ENCODE measurements around the gene SLC25A12. TPM values are rescaled to one million over a fixed set of nuclear protein-coding genes. Genes with fewer than 3 reads are reported as not detected.

The SLC25A12 gene
- total RNA-seq: 26.8 and 29.8 TPM in 2 replicates

DNA sequence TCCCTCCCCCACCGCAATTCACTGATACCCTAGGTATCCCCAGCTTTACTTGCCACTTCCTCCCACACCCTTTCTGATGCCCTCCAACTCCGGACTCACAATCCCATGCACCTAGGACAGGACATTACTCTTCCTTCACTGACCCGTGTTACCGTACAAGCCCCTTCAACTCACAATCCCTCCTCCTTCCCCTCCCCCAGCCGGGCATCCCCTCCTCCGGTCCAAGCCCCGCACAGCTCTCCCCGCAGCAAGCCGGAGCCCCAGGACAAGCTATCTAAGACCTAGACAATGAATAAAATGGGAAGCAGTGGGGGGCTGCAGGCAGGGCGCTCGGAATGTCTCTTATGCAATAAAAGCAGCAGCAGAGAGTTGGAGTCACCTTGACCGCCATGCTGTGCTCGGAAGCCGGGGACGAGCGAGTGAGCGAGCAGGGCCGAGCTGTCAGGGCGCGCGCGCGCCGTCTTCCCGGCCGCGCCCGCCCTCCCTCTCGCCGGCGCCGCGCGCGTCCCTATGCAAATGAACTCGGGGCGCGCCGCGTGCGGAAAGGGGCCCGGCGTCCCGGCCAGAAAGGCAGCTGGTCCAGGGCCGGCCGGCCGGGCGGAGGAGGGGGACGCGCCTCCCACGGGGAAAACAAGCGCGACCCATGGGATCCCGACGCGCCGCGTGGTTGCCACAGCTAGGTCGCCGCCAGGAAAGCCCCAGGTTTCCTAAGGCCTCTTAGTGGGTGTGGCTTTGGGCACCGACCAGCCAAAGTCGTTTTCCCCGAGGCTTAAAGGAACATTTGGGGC, at the start of gene SLC25A12:
Gene SLC25A12 (minus strand): TSS at position 421 of the 788 bp plus-strand sequence. CDS start 30 bp downstream, at position 391.
- Histone ChIP-seq H3K9me3 (ENCODE audit: low read depth, low read length) (no peaks in the 10 kb centered on the region), H3K27ac (ENCODE audit: low read depth, low read length) (peak within 1 kb of the TSS; percentile 67), H2AFZ (ENCODE audit: low read length) (peak within 1 kb of the TSS; percentile 98), H3K4me2 (ENCODE audit: insufficient read depth, low read length) (peak within 1 kb of the TSS; percentile 87), H3K4me1 (ENCODE audit: insufficient read depth, low read length) (peaks cover 19% of the 10 kb centered on the region), H3K4me3 (ENCODE audit: insufficient read depth, low read length) (peak within 1 kb of the TSS; percentile 95), H3K27me3 (ENCODE audit: insufficient read depth, low read length) (no peaks in the 10 kb centered on the region), H3K36me3 (ENCODE audit: insufficient read depth, low read length) (no peaks in the 10 kb centered on the region), H4K20me1 (ENCODE audit: insufficient read depth, low read length) (no peaks in the 10 kb centered on the region), H3K79me2 (ENCODE audit: insufficient read depth, low read length) (peaks cover 21% of the 10 kb centered on the region)
- peak; percentile 99 for DNase-seq (ENCODE audit: insufficient read length, low spot score, missing footprints)
- TF ChIP-seq, protein P1, sequence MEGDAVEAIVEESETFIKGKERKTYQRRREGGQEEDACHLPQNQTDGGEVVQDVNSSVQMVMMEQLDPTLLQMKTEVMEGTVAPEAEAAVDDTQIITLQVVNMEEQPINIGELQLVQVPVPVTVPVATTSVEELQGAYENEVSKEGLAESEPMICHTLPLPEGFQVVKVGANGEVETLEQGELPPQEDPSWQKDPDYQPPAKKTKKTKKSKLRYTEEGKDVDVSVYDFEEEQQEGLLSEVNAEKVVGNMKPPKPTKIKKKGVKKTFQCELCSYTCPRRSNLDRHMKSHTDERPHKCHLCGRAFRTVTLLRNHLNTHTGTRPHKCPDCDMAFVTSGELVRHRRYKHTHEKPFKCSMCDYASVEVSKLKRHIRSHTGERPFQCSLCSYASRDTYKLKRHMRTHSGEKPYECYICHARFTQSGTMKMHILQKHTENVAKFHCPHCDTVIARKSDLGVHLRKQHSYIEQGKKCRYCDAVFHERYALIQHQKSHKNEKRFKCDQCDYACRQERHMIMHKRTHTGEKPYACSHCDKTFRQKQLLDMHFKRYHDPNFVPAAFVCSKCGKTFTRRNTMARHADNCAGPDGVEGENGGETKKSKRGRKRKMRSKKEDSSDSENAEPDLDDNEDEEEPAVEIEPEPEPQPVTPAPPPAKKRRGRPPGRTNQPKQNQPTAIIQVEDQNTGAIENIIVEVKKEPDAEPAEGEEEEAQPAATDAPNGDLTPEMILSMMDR (IDR thresholded peaks at IDR 0.05; ENCODE audit: extremely low read depth, low read depth, low read length): no peak

- TF ChIP-seq, protein P1 (IDR thresholded peaks at IDR 0.05; ENCODE audit: extremely low read depth, low read depth, low read length): no peak
- no peaks in the 10 kb centered on the region for H3K9me3 ChIP-seq (ENCODE audit: low read depth, low read length)
- H3K4me2 ChIP-seq (ENCODE audit: insufficient read depth, low read length): no peak overlapping the region
- H4K20me1 ChIP-seq (ENCODE audit: insufficient read depth, low read length): peaks cover 3% of the 10 kb centered on the region
- H3K79me2 ChIP-seq (ENCODE audit: insufficient read depth, low read length): peaks cover 79% of the 10 kb centered on the region
- H3K4me3 ChIP-seq (ENCODE audit: insufficient read depth, low read length): no peak overlapping the region
- H3K4me1 ChIP-seq (ENCODE audit: insufficient read depth, low read length): no peaks in the 10 kb centered on the region
- no peaks in the 10 kb centered on the region for H3K36me3 ChIP-seq (ENCODE audit: insufficient read depth, low read length)
- H3K27ac ChIP-seq (ENCODE audit: low read depth, low read length): no peak overlapping the region
- no peak for DNase-seq (ENCODE audit: insufficient read length, low spot score, missing footprints)
- H3K27me3 ChIP-seq (ENCODE audit: insufficient read depth, low read length): no peaks in the 10 kb centered on the region
- no peak overlapping the region for H2AFZ ChIP-seq (ENCODE audit: low read length)
Measured at GRCh38 chr2:171941316-171941699, 47.3 kb upstream of the SLC25A12 start.

DNA sequence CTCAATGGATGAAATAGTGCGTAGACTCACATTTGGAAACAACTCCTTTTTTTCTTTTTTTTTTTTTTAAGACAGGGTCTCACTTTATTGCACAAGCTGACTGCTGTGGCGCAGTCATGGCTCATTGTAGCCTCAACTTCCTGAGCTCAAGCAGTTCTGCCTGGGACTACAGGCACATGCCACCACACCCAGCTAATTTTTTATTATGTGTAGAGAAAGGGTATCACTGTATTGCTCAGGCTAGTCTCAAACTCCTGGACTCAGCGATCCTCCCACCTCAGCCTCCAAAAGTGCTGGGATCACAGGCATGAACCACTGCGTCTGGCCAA, 45.7 kb upstream of the SLC25A12 start:
- H3K4me1 ChIP-seq (ENCODE audit: insufficient read depth, low read length): peaks cover 2% of the 10 kb centered on the region
- H3K79me2 ChIP-seq (ENCODE audit: insufficient read depth, low read length): peaks cover 89% of the 10 kb centered on the region
- H4K20me1 ChIP-seq (ENCODE audit: insufficient read depth, low read length): peaks cover 7% of the 10 kb centered on the region
- no peak for DNase-seq (ENCODE audit: insufficient read length, low spot score, missing footprints)
- no peaks in the 10 kb centered on the region for H3K36me3 ChIP-seq (ENCODE audit: insufficient read depth, low read length)
- no peaks in the 10 kb centered on the region for H3K27me3 ChIP-seq (ENCODE audit: insufficient read depth, low read length)
- H3K27ac ChIP-seq (ENCODE audit: low read depth, low read length): no peak overlapping the region
- TF ChIP-seq, protein P1 (IDR thresholded peaks at IDR 0.05; ENCODE audit: extremely low read depth, low read depth, low read length): no peak
- no peak overlapping the region for H3K4me3 ChIP-seq (ENCODE audit: insufficient read depth, low read length)
- H2AFZ ChIP-seq (ENCODE audit: low read length): no peak overlapping the region
- H3K9me3 ChIP-seq (ENCODE audit: low read depth, low read length): no peaks in the 10 kb centered on the region
- H3K4me2 ChIP-seq (ENCODE audit: insufficient read depth, low read length): no peak overlapping the region

- Histone ChIP-seq H3K4me2 (ENCODE audit: insufficient read depth, low read length) (no peak overlapping the region), H3K79me2 (ENCODE audit: insufficient read depth, low read length) (peaks cover 89% of the 10 kb centered on the region), H2AFZ (ENCODE audit: low read length) (no peak overlapping the region), H3K9me3 (ENCODE audit: low read depth, low read length) (no peaks in the 10 kb centered on the region), H3K4me1 (ENCODE audit: insufficient read depth, low read length) (peaks cover 2% of the 10 kb centered on the region), H3K36me3 (ENCODE audit: insufficient read depth, low read length) (no peaks in the 10 kb centered on the region), H3K4me3 (ENCODE audit: insufficient read depth, low read length) (no peak overlapping the region), H3K27ac (ENCODE audit: low read depth, low read length) (no peak overlapping the region), H4K20me1 (ENCODE audit: insufficient read depth, low read length) (peaks cover 7% of the 10 kb centered on the region), H3K27me3 (ENCODE audit: insufficient read depth, low read length) (no peaks in the 10 kb centered on the region)
- TF ChIP-seq, protein P1 (IDR thresholded peaks at IDR 0.05; ENCODE audit: extremely low read depth, low read depth, low read length): no peak
- no peak for DNase-seq (ENCODE audit: insufficient read length, low spot score, missing footprints)
Measured at GRCh38 chr2:171939058-171939742, 45.2 kb upstream of the SLC25A12 start.
